Stimulated activated effector memory CD8-positive, alpha-beta T cell treated with anti-CD3 and anti-CD28 coated beads, Interleukin-12 subunit alpha, Interleukin-12 subunit beta, amount 100 ng/mL, for 72 hours (primary cell): ENCODE data around the gene GRK5.
A peak's percentile ranks its signal among the peaks of the same experiment; 100 is the strongest.

Experiments
- ATAC-seq: fragments of 150-1000 bp; cut with Tn5 transposase; 2 replicates; pipeline ENCODE4 v1.10.0; 2021
- DNase-seq, 2 donors: peaks; one replicate each; pipeline ENCODE4 v3.0.0; 2021 to 2022; ENCODE audit warnings: low spot score in 2 of 2
- H3K27ac Mint-ChIP-seq: one replicate; pipeline ENCODE4 v1.8.0; 2022; ENCODE audit warnings: mild to moderate bottlenecking, mixed read lengths
- H3K36me3 Mint-ChIP-seq: one replicate; pipeline ENCODE4 v1.8.0; 2022; ENCODE audit warnings: mild to moderate bottlenecking, mixed read lengths
- H3K4me1 Mint-ChIP-seq: one replicate; pipeline ENCODE4 v1.8.0; 2022; ENCODE audit warnings: mixed read lengths
- H3K4me3 Mint-ChIP-seq: one replicate; pipeline ENCODE4 v1.8.0; 2022; ENCODE audit warnings: mild to moderate bottlenecking, mixed read lengths
- H3K9me3 Mint-ChIP-seq: one replicate; pipeline ENCODE4 v1.8.0; 2022; ENCODE audit warnings: mixed read lengths

Gene GRK5

DNA sequence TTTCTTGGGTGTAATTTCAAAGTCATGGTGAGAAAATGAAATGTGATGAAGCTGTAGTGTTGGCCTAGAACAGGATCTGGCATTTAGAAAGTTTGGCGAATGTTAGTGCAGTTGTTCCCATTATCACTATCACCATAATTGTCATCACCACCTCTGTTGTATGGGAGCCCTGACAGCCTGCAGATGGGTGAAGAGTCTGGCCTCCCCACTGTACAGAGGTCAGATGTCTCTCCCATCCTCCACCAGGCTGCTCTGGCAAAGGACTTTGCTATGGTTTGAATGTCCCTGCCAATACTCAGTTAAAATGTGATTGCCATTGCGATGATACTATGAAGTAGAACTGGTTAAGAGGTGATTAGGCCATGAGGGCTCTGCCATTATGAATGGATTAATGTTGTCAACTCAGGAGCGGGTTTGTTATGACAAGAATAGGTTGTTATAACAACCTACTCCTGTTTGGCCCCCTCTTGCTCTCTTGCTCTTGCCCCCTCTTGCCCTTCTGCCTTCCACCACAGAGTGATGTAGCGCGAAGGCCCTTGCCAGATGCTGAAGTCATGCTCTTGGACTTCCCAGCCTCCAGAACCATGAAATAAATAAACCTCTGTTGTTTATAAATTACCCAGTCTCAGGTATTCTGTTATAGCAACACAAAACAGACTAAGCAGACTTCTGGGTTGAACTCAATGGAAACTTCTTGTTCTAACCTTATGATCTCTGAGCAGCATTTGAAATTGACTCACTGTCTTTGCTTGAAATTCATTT lies 90.0 kb downstream of the GRK5 start:
- Mint-ChIP-seq H3K36me3 (no peaks in the 10 kb centered on the region), H3K9me3 (peaks cover 2% of the 10 kb centered on the region), H3K4me3 (no peak overlapping the region), H3K4me1 (peaks cover 48% of the 10 kb centered on the region), H3K27ac (peak overlapping the region; percentile 80)
- DNase-seq (no peak), ATAC-seq (no peak)

DNA sequence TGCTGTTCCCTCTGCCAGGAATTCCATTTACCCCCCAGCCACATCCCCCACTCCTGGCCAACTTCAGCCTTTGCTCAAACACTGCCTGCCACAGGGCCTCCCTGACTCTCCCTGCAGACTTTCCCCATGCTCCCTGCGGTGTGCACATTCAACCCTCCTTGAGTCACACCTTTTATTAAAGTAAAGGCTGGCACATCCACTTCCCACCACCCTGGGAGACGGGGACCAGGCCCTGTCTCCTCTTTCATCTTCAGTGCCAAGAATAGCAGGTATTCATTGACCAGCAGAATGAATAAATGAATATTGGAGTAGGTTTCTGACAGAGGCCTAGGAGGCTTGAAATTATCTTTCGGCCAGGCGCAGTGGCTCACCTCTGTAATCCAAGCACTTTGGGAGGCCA lies 91.4 kb downstream of the GRK5 start:
- peaks cover 53% of the 10 kb centered on the region for H3K4me1 Mint-ChIP-seq
- peak overlapping the region; percentile 46 for H3K27ac Mint-ChIP-seq
- ATAC-seq (no peak), DNase-seq (no peak)
- no peaks in the 10 kb centered on the region for H3K36me3 Mint-ChIP-seq
- no peak overlapping the region for H3K4me3 Mint-ChIP-seq
- H3K9me3 Mint-ChIP-seq: peaks cover 2% of the 10 kb centered on the region

DNA sequence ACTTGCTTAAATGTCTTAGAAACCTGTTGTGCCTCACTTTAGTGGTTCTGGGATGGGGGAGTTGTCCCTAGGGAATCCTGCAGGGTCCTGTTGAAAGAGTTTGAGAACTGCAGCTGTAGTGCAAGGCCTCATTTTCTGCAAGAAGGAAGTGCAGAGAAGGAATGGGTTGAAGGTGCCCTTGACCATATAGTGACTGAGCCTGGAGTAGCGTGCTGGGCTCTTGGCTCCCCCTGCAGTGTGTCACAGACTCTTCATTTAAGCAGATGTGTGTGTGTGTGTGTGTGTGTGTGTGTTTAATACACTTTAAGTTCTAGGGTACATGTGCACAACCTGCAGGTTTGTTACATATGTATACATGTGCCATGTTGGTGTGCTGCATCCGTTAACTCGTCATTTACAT lies 92.2 kb downstream of the GRK5 start:
- no peak overlapping the region for H3K4me3 Mint-ChIP-seq
- no peak for DNase-seq
- peaks cover 60% of the 10 kb centered on the region for H3K4me1 Mint-ChIP-seq
- no peaks in the 10 kb centered on the region for H3K36me3 Mint-ChIP-seq
- ATAC-seq: no peak
- peaks cover 2% of the 10 kb centered on the region for H3K9me3 Mint-ChIP-seq
- H3K27ac Mint-ChIP-seq: no peak overlapping the region

DNA sequence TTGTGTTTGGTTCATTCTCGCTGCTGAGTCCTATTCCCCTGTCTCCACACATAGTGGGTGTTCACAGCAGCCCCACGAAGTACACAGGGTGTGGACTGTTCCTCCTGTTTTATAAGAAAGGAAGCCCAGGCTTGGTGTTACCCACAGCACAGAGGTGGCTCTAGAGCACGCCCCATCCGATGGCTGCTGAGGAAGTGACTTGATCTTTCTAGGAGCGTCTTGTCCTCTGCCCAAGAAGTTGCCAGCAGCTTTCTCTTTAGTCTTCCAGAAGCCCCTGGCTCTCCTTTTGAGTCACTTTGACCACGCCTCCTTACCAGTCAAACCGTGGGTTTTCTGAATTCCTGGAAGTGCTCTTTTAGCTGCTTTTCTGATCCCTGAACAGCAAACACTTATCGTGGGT lies 94.0 kb downstream of the GRK5 start:
- peak; percentile 46 to 86 for DNase-seq
- ATAC-seq: peak; percentile 71
- Mint-ChIP-seq H3K27ac (peak overlapping the region; percentile 98), H3K9me3 (peaks cover 2% of the 10 kb centered on the region), H3K4me3 (peak overlapping the region; percentile 73), H3K4me1 (peaks cover 79% of the 10 kb centered on the region), H3K36me3 (peaks cover 14% of the 10 kb centered on the region)

DNA sequence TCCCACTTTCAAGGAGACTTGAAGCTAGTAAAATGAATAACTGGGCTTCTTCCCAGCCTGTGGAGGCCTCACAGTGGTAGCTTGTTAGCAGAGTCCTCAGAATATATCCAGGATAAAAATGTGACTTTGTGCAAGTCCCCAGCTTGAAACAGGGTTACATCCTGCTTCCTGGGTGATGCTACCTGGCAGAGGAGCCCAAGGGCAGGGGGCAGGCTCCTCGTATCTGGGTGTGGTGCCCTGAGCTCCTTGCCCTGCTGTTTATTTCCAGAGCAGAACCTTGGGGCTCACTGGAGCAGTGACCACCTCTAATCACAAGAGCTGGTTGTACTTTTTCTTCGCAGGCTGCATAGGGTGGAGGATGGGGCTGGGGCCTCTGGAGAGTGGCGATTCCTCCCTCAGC lies 94.8 kb downstream of the GRK5 start:
- Mint-ChIP-seq H3K9me3 (peaks cover 2% of the 10 kb centered on the region), H3K4me1 (peaks cover 86% of the 10 kb centered on the region), H3K27ac (peak overlapping the region; percentile 98), H3K4me3 (peak overlapping the region; percentile 73), H3K36me3 (peaks cover 21% of the 10 kb centered on the region)
- ATAC-seq: no peak
- DNase-seq: no peak

DNA sequence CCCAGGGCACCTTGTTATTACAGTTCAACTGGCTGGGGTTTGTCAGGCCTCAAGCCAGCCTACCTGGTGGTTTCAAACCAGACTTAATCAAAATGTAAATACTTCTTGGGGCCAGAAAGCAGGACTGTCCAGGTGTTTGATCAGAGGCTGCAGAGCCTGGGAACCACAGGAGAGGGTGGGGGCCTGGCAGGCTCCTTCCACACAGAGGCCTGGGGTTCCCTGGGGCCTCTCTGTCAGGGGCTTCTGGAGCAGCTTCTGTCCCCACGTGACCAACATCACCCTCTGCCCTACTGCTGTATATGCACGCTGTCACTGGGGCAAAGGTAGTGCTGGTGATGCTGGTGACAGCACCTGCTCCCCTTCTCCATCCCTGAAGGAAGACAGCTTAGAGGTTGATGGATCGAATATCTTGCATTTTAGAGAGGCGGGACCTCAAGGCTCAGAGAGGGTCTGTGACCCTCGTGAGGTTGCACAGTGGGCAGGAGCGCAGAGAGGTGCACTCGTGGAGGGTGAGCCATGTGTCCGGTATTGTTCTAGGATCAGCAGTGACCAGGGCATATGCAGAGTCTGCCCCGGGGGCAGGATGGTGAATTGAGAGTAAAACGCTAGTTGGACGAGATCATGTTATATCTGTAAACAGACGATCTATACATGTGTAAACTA lies 95.4 kb downstream of the GRK5 start:
- Mint-ChIP-seq H3K9me3 (no peaks in the 10 kb centered on the region), H3K4me1 (peaks cover 92% of the 10 kb centered on the region), H3K36me3 (peaks cover 21% of the 10 kb centered on the region), H3K27ac (peak overlapping the region; percentile 98), H3K4me3 (peak overlapping the region; percentile 73)
- DNase-seq (no peak), ATAC-seq (no peak)

DNA sequence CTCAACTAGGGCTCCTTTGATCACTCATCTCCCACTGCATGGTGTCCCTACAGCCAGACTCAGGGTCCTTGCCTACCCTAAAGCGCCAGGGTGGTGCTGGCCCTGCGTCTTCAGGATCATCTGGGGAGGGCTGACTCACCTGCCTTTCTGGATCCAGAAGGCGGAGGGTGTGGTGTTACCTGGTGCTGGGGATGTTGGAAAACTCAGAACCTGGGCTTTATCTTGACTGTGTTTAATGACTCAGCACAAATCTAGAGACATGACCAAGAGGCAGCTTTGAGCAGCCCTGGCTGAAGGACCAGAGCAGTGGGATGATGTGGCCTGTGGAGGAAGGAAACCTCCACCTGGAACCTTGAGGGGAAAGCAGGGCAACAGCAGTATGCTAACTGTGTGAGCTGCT lies 96.5 kb downstream of the GRK5 start:
- peaks cover 89% of the 10 kb centered on the region for H3K4me1 Mint-ChIP-seq
- DNase-seq: no peak
- no peak overlapping the region for H3K4me3 Mint-ChIP-seq
- peak overlapping the region; percentile 98 for H3K27ac Mint-ChIP-seq
- H3K36me3 Mint-ChIP-seq: peaks cover 21% of the 10 kb centered on the region
- H3K9me3 Mint-ChIP-seq: no peaks in the 10 kb centered on the region
- no peak for ATAC-seq

DNA sequence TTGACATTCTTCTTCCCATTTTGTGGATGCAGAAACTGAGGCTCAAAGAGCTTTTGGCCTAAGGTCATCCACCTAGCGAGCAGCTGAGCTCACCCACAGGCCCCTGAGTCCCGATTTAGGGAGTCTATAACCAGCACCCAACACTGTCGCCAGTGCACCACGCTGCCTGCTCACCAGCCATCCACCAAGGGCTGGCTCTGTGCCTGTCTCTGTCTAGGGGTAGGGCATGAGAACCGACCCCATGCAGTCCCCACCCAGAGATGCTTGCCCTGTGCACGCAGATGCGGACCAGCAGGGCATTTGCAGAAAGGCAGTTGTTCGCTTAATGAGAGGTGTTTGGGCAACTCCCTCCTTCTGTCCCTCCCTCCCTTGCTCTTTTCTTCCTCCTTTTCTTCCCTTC lies 97.2 kb downstream of the GRK5 start:
- peaks cover 91% of the 10 kb centered on the region for H3K4me1 Mint-ChIP-seq
- H3K4me3 Mint-ChIP-seq: peak overlapping the region; percentile 79
- peaks cover 21% of the 10 kb centered on the region for H3K36me3 Mint-ChIP-seq
- DNase-seq (no peak), ATAC-seq (no peak)
- no peaks in the 10 kb centered on the region for H3K9me3 Mint-ChIP-seq
- peak overlapping the region; percentile 98 for H3K27ac Mint-ChIP-seq

DNA sequence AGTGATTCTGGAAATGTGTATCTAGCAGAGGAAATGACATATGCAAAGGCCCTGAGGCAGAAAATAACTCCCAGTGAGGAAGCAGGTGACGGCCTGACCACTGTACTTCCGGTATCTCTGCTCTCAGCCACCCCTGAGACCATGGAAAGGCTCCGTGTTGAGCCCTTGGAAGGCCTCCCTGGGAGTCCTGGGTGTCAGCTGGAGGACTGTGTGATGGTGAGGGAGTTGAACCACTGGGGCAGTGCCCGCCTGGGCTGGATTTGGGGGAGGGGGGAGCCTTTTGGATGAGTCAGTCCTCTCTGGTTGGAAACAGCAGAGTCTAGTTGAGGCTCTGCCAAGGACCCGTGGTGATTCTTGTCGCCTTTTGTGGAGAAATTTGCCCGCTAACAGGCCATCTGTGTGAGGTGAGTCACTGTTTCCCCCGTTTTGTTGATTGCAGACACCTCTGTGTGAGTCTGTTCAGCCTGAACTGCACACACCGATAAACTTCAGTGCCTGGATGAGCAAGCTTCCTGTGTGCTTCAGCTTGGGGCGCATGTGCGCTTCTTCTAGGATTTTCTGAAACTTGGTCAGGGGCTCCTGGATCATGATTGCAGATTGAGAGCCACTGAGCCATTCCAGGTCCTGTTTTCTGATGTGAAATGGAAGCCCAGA lies 98.6 kb downstream of the GRK5 start:
- DNase-seq (peak; percentile 69 to 93), ATAC-seq (peak; percentile 90)
- H3K36me3 Mint-ChIP-seq: peaks cover 21% of the 10 kb centered on the region
- peak overlapping the region; percentile 98 for H3K27ac Mint-ChIP-seq
- H3K4me1 Mint-ChIP-seq: peaks cover 91% of the 10 kb centered on the region
- peak overlapping the region; percentile 79 for H3K4me3 Mint-ChIP-seq
- H3K9me3 Mint-ChIP-seq: no peaks in the 10 kb centered on the region

DNA sequence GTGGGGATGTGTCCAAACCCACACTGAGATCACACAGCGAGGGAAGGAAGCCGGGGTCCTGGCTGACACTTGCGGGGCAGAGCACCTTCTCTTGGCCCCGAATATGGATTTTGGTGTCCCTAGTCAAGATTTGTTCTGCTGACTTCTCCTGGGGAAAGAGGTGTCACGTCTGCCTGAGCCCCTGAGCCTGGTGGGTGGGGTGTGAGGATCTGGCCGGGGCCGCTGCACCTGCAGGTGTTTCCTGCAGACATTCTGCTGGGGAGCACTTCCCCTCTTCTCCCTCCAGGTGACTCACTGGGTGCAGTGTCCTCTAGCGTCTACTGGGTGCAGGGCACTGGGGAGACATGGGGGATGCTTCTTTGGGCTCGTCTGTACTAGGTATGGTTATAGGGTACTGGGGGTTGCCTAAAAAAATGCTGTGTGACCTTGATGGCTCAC lies 99.2 kb downstream of the GRK5 start:
- H3K4me1 Mint-ChIP-seq: peaks cover 90% of the 10 kb centered on the region
- H3K36me3 Mint-ChIP-seq: peaks cover 21% of the 10 kb centered on the region
- DNase-seq: no peak
- H3K9me3 Mint-ChIP-seq: no peaks in the 10 kb centered on the region
- peak overlapping the region; percentile 79 for H3K4me3 Mint-ChIP-seq
- H3K27ac Mint-ChIP-seq: peak overlapping the region; percentile 98
- peak; percentile 73 for ATAC-seq

DNA sequence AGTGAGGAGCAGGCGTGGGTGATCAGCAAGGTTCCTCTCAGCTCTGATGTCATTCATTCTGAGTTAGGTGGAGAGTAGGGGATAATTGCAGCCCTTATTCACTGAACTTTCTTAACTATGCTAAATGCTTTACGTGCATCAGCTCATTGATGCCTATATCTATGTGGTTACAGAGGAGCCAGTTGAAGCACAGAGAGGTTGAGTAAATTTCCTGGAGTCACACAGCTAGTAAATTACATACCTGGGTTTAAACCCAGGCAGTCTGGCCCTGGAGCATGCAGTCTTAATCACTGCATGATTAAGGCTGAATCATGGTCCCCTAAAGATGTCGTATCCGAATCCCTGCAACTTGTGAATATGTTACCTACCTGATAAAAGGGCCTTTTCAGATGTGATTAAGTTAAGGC lies 99.6 kb downstream of the GRK5 start:
- Mint-ChIP-seq H3K36me3 (peaks cover 21% of the 10 kb centered on the region), H3K4me1 (peaks cover 85% of the 10 kb centered on the region), H3K4me3 (peak overlapping the region; percentile 79), H3K9me3 (no peaks in the 10 kb centered on the region), H3K27ac (peak overlapping the region; percentile 98)
- DNase-seq (no peak), ATAC-seq (peak; percentile 61)

DNA sequence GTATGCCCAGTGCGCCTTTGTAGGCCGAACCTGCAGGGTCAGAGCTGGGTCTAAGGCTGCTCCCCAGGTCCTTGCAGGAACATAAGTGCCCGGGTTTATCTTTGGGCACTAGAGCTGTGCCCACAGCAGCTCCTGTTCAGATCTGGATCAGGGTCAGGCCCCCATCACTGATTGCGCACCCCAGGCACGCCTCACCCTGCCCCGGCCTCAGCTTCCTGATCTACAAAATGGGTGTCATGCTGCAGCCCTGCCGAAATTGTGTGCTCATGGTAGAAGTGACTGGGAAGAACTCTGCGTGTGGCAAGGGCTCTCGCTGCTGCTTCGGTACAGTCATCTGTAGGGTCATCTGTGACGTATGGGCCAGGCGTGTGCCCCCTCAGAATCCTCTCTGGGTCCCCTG lies 100.7 kb downstream of the GRK5 start:
- H3K27ac Mint-ChIP-seq: no peak overlapping the region
- peaks cover 84% of the 10 kb centered on the region for H3K4me1 Mint-ChIP-seq
- H3K36me3 Mint-ChIP-seq: peaks cover 30% of the 10 kb centered on the region

DNA sequence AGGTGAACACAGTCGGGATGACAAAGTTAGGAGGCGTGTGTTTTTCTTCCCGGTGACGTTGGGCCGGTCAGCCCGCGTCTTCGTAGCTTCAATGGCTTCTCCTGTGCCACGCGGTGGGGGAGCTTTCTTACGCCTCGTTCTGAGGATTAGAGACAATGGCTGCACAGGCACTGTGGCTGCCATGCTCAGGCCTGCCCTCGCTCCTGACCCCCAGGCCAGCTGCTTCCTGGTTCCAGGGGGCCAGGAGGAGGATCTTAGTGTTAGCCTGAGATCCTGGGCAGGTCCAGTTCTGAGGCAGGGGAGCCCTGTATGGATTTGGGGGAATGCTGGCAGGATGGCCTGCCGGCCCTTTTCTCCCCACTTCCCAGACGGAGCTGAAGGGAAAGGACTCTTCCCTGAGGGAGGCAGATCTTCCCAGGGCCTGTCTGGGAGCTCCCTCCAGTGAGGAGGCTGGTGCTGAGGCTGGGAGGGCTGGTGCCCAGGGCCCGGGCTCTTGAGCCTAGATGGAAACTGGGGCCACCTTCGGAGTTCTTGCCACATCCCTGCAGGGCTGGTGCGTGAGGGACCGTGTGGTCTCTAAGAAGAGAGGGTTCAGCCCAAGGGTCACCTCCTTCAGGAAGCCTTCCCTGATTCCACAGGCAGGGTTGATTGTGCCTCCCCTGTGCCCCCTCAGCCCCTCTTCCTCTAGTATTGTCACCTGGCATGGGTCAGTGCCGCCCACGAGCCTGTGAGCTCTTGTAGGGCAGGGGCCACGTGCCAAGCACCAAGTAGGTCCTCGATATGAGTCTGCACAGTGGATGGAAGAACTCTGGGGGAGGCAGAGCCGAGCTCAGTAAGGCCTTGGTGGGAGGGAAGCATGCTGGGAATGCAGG lies 101.4 kb downstream of the GRK5 start:
- ATAC-seq (no peak), DNase-seq (no peak)
- Mint-ChIP-seq H3K27ac (peak overlapping the region; percentile 23), H3K36me3 (peaks cover 37% of the 10 kb centered on the region), H3K4me1 (peaks cover 84% of the 10 kb centered on the region), H3K9me3 (no peaks in the 10 kb centered on the region), H3K4me3 (no peak overlapping the region)

More for the DNA sequence above, 100.7 kb downstream of the GRK5 start:
- DNase-seq (no peak), ATAC-seq (no peak)
- no peak overlapping the region for H3K4me3 Mint-ChIP-seq
- no peaks in the 10 kb centered on the region for H3K9me3 Mint-ChIP-seq

DNA sequence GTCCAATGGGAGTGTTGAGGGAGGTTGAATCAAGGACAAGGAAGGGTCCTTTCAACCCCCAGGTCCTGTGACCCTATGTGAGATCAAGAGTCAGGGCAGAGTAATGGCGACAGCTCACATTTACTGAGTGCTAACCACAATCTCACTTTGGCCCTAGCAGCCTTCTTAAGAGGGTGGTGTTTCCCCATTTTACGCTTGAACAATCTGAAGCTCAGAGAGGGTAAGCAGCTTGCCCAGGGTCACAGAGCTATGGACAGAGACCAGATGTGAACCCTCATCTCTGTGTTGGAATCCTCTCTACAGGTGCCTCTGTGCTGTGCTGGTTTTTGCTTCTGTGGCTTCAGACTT lies 102.0 kb downstream of the GRK5 start:
- Mint-ChIP-seq H3K4me3 (no peak overlapping the region), H3K4me1 (peaks cover 84% of the 10 kb centered on the region), H3K27ac (peak overlapping the region; percentile 23), H3K36me3 (peaks cover 43% of the 10 kb centered on the region), H3K9me3 (no peaks in the 10 kb centered on the region)
- ATAC-seq (no peak), DNase-seq (no peak)

DNA sequence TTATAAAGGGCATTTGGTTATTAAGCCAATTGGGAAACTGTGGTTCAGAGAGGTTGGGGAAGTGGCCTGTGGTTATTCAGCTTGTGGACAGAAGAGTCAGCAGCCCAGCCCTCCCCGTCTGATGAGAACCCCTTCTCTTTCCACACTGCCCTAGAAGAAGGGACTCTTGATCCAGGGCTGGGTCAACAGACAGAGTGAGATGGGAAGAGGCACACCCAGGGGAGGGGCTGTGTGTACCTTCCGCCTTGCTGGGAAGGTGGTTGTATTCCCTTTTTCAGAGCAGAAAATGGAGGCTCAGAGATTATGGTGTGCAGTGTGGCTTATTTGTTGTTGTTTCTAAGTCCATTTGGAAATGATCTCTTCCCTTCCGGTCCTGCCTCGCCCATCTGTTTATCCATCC lies 103.4 kb downstream of the GRK5 start:
- peaks cover 84% of the 10 kb centered on the region for H3K4me1 Mint-ChIP-seq

More for the DNA sequence above, 103.4 kb downstream of the GRK5 start:
- H3K27ac Mint-ChIP-seq: no peak overlapping the region
- ATAC-seq (no peak), DNase-seq (no peak)
- H3K9me3 Mint-ChIP-seq: no peaks in the 10 kb centered on the region
- H3K36me3 Mint-ChIP-seq: peaks cover 49% of the 10 kb centered on the region
- H3K4me3 Mint-ChIP-seq: no peak overlapping the region
